Body of pancreas (tissue), 4 donors: ENCODE measurements around the gene APH1B.

Experiments
- CTCF ChIP-seq, 7 experiments: fragments of 450-650 bp in 4 of 7; fragments of 200-600 bp in 3 of 7; sonication (generic) in 3 of 7; IDR thresholded peaks; one replicate each; pipeline ENCODE4 v1.5.1; 2016 to 2019; ENCODE audit warnings: antibody characterized with exemption in 7 of 7
- POLR2A ChIP-seq, 3 donors: fragments of 450-650 bp; IDR thresholded peaks; one replicate each; pipeline ENCODE4 v1.6.1; 2016; ENCODE audit warnings: antibody characterized with exemption in 3 of 3, mild to moderate bottlenecking in 2 of 3

- no peak for TF ChIP-seq CTCF (IDR thresholded peaks at IDR 0.05)
- no peak for TF ChIP-seq POLR2A (IDR thresholded peaks at IDR 0.05)
Observed at GRCh38 chr15:63277893-63278456, 570 bp downstream of the APH1B start.
